SK-N-SH (cell line): ENCODE measurements around the gene CCDC172.

Source experiments
- CTCF ChIP-seq: fragments of 200-600 bp; sonication (generic); IDR thresholded peaks from 2 replicates; pipeline ENCODE4 v1.6.1; 2017; ENCODE audit warnings: antibody characterized with exemption, mild to moderate bottlenecking, moderate library complexity
- ELF1 ChIP-seq: IDR thresholded peaks from 2 replicates; pipeline ENCODE4 v1.4.0; 2012
- EP300 ChIP-seq, 2 experiments: IDR thresholded peaks; 2 replicates each; pipeline versions ENCODE4 v1.4.0 to v1.6.1; 2012; ENCODE audit warnings: borderline replicate concordance in 1 of 2, low read depth in 1 of 2, low read length in 1 of 2
- EZH2phosphoT487 ChIP-seq: fragments of 200-600 bp; sonication (generic); IDR thresholded peaks from 2 replicates; pipeline ENCODE4 v1.6.1; 2017; ENCODE audit warnings: low read depth, mixed run types, mild to moderate bottlenecking, antibody characterized with exemption, moderate library complexity, borderline replicate concordance
- JUND ChIP-seq: IDR thresholded peaks from 2 replicates; pipeline ENCODE4 v1.4.0; 2012
- POLR2AphosphoS5 ChIP-seq: IDR thresholded peaks from 2 replicates; pipeline ENCODE4 v1.6.1; 2012; ENCODE audit warnings: low read depth, low read length
- RAD21 ChIP-seq: IDR thresholded peaks from 2 replicates; pipeline ENCODE4 v1.6.1; 2012; ENCODE audit warnings: mild to moderate bottlenecking, low read length
- RCOR1 ChIP-seq: fragments of 150-350 bp; IDR thresholded peaks from 2 replicates; pipeline ENCODE4 v1.6.1; 2017; ENCODE audit warnings: antibody characterized with exemption, low read length
- SIN3A ChIP-seq: IDR thresholded peaks from 2 replicates; pipeline ENCODE4 v1.6.1; 2012; ENCODE audit warnings: low read depth, mild to moderate bottlenecking, low read length, moderate library complexity, borderline replicate concordance
- SMC3 ChIP-seq: IDR thresholded peaks from 2 replicates; pipeline ENCODE4 v1.6.1; 2012; ENCODE audit warnings: low read depth, low read length, improper control_type of control experiment
- TAF1 ChIP-seq: IDR thresholded peaks from 2 replicates; pipeline ENCODE4 v1.6.1; 2012; ENCODE audit warnings: low read depth, mild to moderate bottlenecking, low read length, moderate library complexity, borderline replicate concordance
- TEAD4 ChIP-seq: IDR thresholded peaks from 2 replicates; pipeline ENCODE4 v1.4.0; 2012; ENCODE audit warnings: mild to moderate bottlenecking, borderline replicate concordance; ENCODE audit not compliant: insufficient read depth
- USF2 ChIP-seq: fragments of 150-350 bp; IDR thresholded peaks from 2 replicates; pipeline ENCODE4 v1.6.1; 2017; ENCODE audit warnings: antibody characterized with exemption, low read length, low read depth, borderline replicate concordance
- TF ChIP-seq, protein P1 (sequence below): IDR thresholded peaks from 2 replicates; pipeline ENCODE4 v1.4.0; 2012; ENCODE audit warnings: low read depth

- TF ChIP-seq JUND (no peak), SIN3A (no peak), CTCF (no peak), POLR2AphosphoS5 (no peak), TEAD4 (no peak), EZH2phosphoT487 (no peak), RCOR1 (no peak), RAD21 (no peak), USF2 (no peak), EP300 (IDR thresholded peaks at IDR 0.05; ENCODE audit: borderline replicate concordance in 1 of 2, low read depth in 1 of 2, low read length in 1 of 2) (no peak), ELF1 (no peak), SMC3 (no peak), TAF1 (no peak)
- TF ChIP-seq, protein P1, sequence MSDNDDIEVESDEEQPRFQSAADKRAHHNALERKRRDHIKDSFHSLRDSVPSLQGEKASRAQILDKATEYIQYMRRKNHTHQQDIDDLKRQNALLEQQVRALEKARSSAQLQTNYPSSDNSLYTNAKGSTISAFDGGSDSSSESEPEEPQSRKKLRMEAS, result no peak
Measured at GRCh38 chr10:116382290-116382689, 58.0 kb downstream of the CCDC172 start.
